Activated CD4-positive, alpha-beta T cell treated with anti-CD3 and anti-CD28 coated beads, Interleukin-2, amount 50 U/mL, for 1 hour (primary cell): Measurements from ENCODE around the gene ELFN2.

Source experiments
- DNase-seq: peaks from one replicate; pipeline ENCODE4 v3.0.0-alpha.2; 2020

ELFN2 gene

DNA sequence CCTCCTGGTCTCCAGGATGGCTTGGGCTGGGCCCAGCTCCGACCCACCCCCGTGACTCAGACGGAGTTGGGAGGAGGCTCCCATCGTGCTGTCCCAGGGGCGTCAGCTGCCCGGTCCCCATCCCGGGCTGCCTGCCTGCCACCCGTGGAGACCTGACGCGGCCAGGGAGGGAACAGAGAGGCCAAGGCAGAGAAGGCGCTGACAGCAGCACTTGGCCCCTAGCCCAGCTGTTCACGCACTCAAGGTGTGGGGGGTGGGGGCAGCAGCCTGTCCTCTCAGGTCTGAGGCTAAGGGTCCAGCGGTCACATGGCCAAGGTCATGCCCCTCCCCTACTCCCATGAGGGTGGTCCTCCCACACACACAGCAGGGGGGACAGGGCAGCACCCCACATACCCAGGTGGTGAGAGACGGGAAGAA is 48.6 kb downstream of the ELFN2 start:
- DNase-seq = no peak

DNA sequence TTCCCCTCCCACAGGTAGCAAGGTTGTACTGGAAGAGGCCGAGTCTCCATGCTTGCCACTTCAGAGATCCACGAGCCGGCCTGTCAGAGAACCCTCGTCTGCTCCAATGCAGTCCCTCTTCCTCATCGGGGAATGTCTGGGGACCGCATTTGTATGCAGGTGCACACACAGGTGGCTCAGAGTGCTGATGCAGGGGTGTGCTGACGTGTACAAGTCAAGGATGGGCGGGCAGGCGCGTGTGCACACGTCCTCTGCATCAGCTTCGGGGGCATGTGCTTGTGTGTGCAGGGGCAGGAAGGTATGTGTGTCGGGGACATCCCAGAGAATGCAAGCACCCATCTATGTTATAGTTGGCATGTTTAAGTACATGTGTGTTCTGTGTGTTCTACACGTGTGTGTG is 49.4 kb downstream of the ELFN2 start:
- DNase-seq = no peak

DNA sequence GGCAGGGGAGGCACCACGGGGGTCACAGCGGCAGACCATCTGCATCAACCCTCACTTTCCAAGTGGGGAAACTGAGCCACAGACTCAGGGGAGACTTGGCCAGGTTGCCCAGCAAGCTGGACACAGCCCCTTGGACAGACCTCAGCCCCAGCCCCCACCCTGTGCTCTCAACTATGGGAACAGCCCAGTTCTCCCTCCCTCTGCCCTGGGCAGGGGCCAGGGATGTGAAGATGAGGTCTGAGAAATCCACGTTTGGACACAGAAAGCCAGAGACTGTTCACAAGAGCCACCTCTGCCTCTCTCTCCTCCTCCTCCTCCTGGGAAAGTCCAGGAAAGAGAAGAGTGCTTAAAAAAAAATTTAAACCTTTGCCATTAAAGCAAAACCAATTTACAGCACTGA is 50.1 kb downstream of the ELFN2 start:
- no peak for DNase-seq

DNA sequence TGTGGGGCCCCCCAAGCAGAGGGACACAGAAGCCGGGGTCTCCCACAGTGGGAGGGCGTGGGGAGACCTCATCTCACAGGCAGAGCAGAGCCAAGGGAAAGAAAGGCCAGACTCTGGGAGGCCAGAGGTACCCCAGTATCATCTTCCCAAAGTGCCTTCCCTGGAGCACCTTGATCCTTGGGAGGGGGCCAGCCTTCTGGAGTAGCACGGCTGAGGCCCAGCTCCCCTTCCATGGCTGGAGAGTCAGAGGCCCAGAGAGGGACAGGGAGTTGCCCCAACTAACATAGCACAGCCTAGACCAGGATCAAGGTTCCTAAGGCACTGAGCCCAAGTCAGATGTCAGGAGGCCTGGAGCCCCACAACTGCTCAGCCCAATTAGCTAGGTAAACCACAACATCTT is 50.6 kb downstream of the ELFN2 start:
- DNase-seq = no peak

GRCh38 chr22:37375801-37376200 is 51.5 kb downstream of the ELFN2 start:
- no peak for DNase-seq

DNA sequence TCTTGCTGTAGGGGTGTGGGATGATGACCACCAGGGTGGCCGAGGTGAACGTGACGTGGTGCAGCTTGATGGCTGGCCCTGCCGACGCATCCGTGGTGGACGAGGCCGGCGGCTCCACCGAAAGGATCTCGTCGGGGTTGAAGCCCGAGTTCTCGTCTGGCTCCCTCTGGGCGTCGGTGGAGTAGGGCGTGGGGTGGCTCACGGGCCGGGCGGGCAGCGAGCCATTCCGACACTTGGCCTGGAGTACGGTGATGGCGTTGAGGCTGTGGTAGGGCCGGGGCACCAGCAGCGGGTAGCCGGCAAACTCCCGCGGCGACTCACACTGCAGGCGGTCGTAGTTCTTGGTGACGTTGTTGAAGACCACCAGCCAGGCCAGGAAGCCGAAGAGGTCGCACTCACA is 52.7 kb downstream of the ELFN2 start:
- DNase-seq = no peak

DNA sequence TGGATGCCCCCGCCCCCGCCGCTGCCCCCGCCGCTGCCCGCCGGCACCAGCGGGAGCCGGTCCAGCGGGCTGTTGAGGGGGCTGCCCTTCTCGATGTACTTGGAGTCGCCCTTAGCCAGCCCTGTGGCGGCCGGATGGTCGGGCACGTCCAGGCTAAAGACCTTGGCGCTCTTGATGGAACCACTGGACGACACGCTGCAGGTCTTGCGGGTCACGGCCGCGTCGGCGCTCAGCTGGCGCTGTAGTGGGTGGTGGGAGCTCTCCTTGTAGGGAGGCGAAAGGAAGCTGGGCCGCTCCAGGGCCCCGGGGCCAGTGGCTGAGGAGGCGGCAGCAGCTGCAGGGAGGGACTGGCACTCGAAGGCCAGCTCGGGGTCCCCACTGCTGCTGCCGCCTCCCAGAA is 53.8 kb downstream of the ELFN2 start:
- DNase-seq = no peak

GRCh38 chr22:37371911-37372310 is 55.4 kb downstream of the ELFN2 start:
- DNase-seq = no peak

GRCh38 chr22:37371491-37371890 is 55.8 kb downstream of the ELFN2 start:
- DNase-seq = no peak

GRCh38 chr22:37370306-37370979 is 56.8 kb downstream of the ELFN2 start:
- no peak for DNase-seq

- no peak for DNase-seq
These were observed 57.8 kb downstream of the ELFN2 start for GRCh38 chr22:37369483-37369882.

DNA sequence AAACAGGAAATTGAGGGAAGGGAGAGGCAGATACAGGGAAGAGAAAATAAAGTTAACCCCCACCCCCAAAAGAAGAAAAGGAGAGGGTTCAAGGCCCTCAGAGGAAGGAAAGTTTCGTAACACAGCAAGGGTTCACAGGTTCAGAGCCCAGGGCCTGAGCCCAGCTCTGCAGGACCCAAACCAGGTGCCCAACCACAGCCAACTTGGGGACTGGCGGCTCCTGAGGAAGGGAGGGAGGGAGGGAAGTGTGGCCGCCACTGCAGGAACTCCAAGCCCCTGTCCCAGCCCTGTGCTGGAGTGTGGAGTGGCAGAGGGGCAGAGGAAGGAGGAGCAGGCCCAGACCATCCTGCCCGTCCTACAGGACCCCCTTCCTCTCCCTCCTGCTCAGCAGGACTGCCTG is 59.2 kb downstream of the ELFN2 start:
- DNase-seq = no peak

GRCh38 chr22:37366601-37367000 is 60.7 kb downstream of the ELFN2 start:
- DNase-seq = no peak

DNA sequence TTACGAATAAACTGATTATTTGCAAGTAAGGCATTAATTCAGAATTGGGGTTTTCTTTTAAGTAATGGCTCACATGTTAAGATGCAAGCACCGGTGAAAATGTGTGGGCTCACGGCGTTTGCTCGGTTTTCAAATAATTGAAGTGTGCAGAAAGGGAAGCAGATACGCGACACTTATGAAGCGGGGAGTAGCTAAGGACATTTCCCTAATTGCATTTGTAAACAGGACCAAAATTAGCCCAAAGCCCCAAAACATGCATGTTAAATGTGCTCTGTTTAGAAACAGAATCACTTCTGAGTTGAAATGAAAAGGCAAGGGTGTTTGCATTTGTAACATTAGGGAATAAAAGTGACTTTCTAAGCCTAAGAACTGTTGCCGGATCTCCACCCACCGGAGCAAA is 61.3 kb downstream of the ELFN2 start:
- DNase-seq = no peak

GRCh38 chr22:37363261-37363992 is 63.9 kb downstream of the ELFN2 start:
- DNase-seq = no peak

- DNase-seq = no peak
These were observed 64.7 kb downstream of the ELFN2 start for GRCh38 chr22:37362621-37363020.

- no peak for DNase-seq
These were observed 68.4 kb downstream of the ELFN2 start for GRCh38 chr22:37358917-37359316.

GRCh38 chr22:37358386-37358785 is 68.9 kb downstream of the ELFN2 start:
- DNase-seq = no peak

- DNase-seq = no peak
These were observed 69.7 kb downstream of the ELFN2 start for GRCh38 chr22:37357446-37358075.

DNA sequence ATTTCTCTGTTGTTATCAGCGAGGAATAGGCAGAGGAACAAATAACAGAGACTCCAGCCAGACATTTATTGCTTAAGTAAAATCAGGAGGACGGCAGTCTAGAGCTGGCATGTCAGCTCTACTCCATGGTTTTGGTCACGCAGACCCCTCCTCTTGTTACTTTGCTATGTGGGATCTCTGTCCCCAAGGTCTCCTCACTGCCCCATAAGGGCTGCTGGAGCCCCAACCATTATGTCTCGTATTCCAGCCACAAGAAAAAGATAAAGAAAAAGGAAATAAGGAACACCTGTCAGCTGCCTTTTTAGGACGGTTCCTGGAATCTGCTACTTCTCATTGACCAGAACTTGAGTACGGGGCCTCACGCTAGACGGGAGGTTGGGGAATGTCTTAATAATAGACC is 70.4 kb downstream of the ELFN2 start:
- DNase-seq = no peak

- no peak for DNase-seq
These were observed 72.1 kb downstream of the ELFN2 start for GRCh38 chr22:37355174-37355573.

DNA sequence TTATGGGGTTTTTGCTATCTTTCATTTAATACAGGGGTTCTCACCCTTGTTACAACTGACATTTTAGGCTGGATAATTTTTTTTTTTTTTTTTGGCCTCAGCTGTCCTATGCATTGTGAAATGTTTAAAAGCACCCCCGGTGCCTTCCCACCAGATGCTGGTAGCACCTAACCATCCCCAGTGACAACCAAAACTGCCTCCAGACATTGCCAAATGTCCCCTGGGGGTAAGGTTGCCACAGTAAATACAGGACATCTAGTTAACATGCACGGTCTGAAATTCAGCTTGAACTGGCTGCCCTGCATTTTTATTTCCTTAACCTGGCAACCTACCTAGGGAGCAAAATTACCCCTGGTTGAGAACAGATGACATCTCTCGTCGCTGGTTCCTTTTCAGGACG is 72.6 kb downstream of the ELFN2 start:
- no peak for DNase-seq

DNA sequence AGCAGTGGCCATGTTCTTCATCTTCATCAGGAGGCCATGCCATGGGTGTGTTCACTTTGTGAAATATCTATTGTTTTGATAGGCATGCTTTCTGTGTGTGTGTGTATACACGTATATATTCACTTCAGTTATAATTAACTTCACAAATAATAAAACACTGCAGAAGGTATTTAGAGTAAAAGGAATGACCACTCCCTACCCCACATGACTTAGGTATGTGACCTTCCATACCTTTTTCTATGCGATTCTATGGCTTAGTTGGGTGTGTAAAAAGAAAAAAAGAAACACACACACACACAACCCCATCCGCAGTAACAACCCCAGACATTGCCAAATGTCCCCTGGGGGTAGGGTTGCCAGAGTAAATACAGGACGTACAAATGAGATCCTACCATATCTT is 73.0 kb downstream of the ELFN2 start:
- DNase-seq = no peak

- DNase-seq = no peak
These were observed 73.4 kb downstream of the ELFN2 start for GRCh38 chr22:37353839-37354238.
